ENCODE results near the gene ZNF607.
"Not testable (repeated sequence)": the region's sequence is repeated elsewhere in the genome, so short reads cannot be mapped to it uniquely, and the experiment has no call there.

ZNF607 gene

DNA sequence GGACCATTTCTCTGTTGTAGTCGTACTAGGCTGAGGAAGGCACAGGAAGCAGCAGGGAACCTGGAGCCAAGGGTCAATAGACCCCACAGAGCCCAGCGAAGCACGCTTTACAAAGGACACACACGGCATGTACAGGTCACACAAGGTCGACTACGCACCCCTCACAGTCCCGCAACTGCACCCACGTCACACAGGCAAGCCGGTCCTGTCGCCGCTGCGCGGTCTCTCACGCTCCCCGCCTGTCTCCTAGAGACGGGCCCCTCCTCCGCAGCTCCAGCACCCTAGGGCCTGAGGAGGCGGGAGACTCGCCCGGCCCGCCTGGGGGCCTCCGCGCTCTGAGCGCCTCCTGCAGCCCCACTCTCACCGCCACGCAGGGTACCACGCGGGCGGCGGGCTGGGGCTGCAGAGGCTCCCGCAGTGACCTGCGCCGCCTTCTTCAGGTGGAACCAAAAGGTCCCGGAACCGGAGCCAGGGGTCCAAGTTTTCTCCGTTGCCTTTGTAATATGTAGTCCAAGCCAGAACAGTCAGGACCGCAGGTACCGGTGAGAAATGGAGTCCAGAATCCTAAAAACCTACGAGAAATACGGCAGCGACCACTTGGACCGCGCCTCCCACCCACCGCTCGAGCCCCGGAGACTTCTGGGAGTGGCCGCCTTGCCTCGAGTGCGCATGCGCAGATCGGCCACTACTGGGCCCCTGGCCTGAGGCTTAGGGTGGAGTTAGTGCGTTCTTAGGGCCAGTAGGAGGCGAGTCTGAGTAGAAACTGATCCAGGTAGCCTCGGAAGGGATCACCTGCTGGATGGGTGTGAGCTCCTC is at the start of gene ZNF607:
Gene ZNF607 (minus strand): TSS at position 651 of the 816 bp plus-strand sequence. CDS start 8,143 bp downstream, outside the sequence.
- peak; percentile 94 for DNase-seq

DNA sequence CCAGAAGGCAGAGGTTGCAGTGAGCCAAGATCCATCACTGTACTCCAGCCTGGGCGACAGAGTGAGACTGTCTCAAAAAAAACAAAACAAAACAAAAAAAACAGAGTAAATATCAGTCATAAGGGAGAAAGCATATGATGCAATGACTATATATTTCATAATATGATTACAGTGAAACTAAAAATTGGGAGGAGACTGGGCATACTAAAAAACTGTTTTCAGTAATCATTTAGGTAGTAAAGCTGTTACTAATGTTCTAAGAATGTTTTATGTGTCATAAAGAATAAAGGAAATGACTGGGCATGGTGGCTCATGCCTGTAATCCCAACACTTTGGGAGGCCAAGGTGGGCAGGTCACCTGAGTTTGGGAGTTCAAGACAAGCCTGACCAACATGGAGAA is 43.9 kb upstream of the ZNF607 start:
- DNase-seq = no peak

DNA sequence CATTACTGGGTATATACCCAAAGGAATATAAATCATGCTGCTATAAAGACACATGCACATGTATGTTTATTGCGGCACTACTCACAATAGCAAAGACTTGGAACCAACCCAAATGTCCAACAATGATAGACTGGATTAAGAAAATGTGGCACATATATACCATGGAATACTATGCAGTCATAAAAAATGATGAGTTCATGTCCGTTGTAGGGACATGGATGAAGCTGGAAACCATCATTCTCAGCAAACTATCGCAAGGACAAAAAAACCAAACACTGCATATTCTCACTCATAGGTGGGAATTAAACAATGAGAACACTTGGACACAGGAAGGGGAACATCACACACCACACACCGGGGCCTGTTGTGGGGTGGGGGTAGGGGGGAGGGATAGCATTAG is 38.1 kb upstream of the ZNF607 start:
- not testable (repeated sequence) for DNase-seq

DNA sequence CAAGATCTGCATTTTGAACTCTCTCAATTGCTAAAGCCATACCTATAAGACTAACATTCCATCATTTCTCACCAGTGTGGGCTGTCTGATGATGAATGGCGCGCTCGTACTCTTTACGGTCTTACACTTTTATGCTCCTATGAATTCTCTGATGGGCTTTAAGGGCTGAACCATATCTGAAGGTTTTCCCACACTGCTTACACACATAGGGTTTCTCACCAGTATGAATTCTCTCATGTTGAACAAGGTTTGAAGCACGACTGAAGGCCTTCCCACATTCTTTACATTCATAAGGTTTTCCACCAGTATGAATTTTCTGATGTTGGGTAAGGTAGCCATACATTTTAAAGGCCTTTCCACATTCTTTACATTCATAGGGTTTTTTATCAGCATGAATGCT is 18.8 kb upstream of the ZNF607 start:
- DNase-seq = no peak

DNA sequence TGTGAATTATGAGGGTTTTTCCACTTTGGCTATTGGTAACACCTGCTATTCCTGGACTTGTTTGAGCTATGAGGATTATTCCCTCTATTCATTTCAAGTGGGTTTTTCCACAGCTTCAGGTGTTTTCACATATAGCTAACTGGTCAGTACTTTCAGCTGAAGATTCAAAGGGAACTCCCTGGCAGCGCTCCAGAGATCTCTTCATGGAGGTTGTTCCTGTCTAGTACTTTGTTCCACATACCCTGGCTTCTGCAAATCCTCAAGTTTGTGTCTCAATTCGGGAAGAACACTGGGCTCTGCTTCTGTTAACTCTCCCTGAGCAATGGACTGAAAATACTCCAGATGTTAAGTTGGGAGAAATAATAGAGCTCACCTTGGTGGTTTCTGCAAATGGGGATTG is 5.6 kb upstream of the ZNF607 start:
- DNase-seq = no peak

DNA sequence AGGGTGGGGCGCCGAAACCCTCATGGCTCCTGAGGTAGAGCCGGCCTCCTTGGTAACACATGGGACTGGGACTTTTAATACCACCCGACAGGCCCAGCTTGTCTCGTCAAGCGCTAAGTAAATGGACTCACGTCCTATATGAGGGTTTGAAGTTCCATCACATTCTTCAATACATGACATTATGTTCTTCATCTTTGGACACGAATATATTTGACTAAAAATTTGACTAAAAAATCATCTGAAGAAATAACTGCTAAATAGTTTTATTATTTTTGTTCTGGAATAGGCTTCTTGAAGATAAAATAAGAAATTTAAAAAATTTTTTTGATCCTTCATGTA is 335 bp upstream of the ZNF607 start:
- no peak for DNase-seq

DNA sequence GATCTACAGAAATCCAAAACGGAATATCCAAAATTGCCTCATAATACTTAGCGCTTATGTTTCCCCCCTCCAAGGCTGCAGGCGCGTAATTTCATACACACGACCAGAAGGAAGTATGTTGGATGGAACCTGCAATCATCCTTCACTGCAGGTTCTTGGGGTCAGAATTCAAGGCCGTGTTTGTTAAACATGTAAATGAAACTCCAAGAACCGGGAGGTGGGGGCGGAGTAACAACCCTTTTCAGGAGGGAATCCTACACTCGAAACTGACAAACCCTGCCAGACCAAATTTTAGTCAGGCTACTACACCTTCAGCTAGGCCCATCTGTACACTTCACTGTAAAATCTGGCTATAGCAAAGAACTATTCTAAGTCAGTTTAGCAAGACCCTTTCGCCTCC is 1.3 kb downstream of the ZNF607 start:
- DNase-seq = no peak

DNA sequence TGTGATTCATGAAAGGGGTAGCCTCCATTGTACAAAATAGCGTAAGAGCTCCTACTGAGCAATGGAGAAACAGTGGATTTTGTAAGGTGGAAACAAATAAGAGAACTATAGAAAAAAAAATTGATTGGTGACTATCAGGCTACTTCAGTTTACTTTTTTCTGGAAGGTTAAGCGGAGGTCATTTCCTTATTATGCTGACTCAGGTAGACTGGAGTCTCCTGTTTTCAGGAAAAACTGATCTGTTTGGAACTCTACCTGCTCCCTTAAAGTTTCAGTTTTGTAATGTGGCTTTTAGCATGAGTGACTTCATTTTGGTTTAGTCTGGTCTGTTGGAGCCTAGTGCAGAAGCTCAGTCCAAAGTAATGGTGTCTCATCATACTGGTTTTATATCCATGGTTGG is 3.4 kb downstream of the ZNF607 start:
- no peak for DNase-seq

DNA sequence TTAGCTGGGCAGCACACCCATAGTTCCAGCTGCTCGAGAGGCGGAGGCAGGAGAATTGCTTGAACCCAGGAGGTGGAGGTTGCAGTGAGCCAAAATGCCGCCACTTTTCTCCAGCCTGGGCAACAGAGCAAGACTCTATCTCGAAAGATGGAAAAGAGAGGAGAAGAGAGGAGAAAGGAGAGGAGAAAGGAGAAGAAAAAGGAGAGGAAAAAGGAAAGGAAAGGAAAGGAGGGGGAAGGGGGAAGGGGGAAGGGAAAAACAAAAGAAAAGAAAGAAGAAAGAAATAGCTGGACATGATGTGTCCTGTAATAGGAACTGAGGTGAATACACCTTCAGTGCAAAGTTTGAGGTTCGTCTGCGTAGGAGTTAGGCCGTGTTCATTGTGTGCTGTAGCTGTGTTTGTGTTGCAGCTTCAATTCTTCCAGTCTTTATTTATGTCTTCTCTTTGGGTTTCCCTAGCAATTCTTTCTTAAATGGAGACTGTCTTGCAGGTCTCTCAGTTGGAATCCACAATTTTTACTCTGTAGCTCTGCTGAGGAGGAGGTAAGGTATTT is 13.4 kb downstream of the ZNF607 start:
- DNase-seq = no peak

DNA sequence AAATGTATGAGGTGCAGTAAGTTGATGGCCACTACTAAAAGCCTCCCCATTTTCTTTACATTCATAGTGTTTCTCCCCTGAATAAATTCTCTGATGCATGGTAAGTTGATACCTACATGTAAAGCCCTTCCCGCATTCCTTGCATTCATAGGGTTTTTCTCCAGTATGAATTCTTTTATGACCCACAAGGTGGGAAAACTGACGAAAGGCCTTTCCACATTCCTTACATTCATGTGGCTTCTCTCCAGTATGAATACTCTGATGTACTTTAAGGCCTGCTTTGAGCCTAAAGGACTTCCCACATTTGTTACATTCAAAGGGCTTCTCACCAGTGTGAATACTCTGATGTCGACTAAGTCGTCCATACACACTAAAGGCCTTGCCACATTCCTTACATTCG is 20.5 kb downstream of the ZNF607 start:
- DNase-seq = no peak

DNA sequence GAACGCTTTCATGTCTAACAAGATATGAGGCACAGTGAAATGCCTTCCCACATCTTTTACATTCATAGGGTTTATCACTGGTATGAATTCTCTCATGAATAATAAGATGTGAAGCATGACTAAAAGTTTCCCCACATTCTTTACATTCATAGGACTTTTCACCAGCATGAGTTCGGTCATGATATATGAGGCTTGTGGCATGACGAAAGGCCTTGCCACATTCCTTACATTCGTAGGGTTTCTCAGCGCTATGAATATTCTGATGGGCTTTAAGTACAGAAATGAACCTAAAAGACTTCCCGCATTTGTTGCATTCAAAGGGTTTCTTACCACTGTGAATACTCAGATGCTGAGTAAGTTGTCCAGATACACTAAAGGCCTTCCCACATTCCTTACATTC is 21.3 kb downstream of the ZNF607 start:
- DNase-seq = no peak

DNA sequence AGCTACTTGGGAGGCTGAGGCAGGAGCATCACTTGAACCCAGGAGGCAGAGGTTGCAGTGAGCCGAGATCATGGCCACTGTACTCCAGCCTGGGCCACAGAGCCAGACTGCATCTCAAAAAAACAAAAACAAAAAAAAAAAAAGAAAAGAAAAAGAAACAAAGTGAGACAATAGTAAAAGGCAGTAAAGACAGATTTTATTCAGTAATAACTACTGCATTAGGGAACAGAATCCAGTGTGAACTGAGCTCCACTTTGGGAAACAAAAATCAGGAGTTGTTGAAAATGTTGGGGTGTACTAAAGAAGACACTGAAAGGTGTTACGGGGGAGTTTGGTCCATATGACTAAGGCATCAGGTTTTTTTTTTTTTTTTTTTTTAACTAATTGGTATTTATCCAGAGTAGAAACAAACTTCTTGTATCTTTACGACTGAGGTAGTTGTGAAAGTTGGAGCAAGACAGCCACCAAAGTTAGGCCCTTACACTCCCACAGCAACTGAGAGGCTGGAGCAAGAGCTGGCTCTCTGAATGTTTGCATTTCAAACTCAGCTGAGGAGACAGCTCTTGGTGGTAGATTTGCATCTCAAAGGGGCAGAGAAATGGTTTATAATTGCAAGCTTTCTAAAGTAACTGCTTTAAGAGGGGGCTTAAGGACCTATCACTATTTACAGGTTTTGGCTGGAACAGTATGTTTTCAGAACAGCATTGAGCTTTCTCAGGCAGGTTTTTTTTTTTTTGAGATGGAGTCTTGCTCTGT is 24.2 kb downstream of the ZNF607 start:
- no peak for DNase-seq

DNA sequence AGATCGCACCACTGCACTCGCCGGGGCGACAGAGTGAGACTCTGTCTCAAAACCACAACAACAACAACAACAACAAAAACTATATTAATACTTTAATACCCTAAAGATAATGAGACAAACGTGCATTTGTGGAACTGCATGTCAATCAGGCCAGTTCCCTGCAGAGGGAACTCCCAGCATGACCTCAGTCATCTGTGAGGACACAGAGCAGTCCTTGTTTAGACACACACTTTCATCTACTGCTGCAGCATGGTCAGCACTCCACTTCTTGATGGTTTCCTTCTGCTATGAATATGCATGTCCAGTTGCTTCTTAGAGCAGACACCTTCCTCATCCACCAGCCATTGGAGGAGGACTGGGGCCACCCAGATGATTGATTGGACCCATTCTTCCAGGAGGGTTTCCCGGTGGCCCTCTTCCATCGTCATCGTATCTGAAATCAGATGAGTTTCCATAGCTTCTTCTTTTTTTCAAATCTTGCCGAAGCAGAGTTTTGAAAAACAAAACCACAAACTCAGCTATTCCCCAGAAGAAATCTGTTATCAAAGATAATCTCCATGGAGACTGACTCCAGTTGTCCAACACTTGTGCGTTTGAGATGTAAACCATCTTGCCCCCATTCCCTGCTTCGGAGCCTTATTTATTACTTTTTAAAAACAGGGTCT is 26.5 kb downstream of the ZNF607 start:
- DNase-seq = no peak

DNA sequence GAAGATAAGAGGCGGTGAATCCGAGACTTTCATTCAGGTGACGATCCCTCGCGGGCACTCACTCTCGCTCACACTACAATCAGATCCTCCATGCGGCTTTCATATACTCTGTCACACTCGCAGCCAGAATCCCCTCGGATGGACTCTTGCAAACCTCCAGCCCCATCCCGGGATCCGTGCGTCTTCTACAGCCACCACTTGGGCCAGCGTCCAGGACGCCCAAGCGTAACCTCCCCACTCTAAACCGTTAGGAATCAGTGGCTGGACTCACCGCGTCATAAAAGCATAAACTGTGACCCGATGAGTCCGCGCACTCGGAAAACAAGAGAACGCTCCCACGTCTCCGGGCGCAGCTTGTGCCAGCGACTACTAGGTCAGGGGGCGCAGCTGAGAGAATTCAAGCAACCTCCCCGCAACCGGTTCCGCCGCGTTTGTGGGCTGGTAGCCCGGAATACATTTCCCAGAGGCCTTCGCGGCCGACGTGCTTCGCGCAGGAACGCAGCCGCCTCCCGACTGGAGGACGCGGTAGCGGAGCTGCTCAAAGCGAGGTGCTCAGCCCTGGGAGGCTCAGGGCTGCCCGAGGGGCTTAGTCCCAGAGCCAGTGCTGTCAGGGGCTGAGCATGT is 27.6 kb downstream of the ZNF607 start:
- DNase-seq = peak; percentile 52

DNA sequence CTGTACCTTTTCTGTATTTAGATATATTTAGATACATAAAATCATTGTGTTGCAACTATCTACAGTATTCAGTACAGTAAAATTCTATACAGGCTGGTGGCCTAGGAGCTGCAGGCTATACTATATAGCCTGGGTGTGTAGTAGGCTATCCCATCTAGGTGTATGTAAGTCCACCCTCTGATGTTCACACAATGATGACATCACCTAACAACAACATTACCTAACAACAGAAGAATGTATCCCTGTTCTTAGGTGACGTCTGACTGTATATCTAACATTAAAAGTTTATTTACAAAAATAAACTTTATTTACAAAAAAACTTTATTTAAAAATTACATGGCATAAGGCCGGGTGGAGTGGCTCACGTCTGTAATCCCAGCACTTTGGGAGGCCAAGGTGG is 36.0 kb downstream of the ZNF607 start:
- no peak for DNase-seq

DNA sequence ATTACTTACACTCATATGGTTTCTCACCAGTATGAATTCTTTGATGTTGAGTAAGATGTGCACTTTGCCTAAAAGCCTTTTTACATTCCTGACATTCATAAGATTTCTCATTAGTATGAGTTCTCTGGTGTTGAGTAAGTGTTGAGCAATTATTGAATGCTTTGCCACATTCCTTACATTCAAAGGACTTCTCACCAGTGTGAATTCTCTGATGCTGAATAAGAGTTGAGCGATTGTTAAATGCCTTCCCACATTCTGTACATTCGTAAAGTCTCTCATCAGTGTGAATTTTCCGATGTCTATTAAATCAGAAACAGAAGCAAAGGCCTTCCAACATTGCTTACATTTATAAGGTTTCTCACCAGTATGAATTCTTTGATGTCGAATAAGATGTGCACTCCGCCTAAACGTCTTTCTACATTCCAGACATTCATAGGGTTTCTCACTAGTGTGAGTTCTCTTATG is 50.1 kb downstream of the ZNF607 start:
- DNase-seq = no peak

DNA sequence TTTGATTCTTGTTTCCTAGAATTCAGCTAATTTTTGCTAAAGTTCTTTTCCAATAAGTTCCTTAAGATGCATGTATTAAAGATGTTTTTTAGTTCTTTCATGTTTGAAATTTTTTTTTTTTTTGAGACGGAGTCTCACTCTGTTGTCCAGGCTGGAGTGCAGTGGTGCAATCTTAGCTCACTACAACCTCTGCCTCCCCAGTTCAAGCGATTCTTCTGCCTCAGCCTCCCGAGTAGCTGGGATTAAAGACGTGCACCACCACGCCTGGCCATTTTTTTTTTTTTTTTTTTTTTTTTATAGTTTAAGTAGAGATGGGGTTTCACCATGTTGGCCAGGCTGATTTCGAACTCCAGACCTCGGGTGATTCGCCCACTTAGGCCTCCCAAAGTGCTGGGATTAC is 62.4 kb downstream of the ZNF607 start:
- DNase-seq = not testable (repeated sequence)

DNA sequence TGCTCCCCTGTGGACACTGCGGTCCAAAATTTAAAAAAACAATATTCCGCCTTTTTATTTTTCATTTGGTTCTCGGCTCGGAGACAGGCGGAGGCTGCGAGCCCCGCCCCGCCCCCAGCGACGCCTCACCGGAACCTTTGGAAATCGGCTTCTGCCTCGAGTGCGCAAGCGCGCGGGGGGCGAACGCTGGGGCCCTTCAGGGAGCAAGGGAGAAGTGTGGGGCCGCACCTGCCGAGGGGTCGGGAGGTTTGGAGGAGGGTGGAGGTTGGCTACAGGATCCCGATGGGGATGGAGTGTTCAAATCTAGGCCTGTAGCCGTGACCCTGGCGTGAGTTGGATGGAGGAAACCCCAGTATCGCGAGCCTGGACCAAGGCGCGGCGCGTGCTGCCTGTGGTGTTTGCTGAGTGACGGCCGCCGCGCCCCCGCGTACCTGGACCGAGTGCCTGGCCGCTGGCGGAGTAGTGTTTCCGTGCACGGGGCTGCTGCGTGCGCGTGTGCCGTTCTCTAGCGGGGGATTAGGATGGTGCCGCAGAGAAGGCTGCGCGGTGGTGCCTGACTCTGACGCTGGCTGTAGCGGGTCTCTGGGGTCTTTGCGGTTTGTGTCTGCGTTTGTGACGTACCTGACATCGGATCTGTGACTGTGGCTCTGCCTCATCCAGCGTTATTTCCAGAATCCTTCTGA is 63.7 kb downstream of the ZNF607 start:
- peak; percentile 75 for DNase-seq

DNA sequence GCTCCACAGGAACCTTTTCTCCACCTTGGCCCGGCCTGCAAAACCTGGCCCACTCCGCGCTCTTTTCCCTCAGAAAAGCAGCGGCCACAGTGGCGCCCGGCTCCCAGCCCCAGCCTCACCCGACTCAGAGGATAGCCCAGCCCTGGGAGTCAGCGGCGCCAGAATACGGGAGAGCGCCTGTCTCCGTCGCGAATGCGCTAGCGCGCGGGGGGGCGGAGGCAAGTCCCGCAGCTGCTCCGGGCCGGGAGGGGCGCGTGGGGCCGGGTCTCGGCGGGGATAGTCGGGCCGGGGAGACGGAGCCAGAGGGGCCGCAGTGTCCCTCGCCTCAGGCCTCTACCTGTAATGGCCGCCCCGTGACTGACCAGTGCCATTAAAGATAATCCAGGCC is 64.3 kb downstream of the ZNF607 start, which contains the start of gene ZFP30:
Gene ZFP30 (minus strand): TSS at position 165 of the 388 bp plus-strand sequence. CDS start 7,643 bp downstream, outside the sequence.
- DNase-seq = peak; percentile 88

DNA sequence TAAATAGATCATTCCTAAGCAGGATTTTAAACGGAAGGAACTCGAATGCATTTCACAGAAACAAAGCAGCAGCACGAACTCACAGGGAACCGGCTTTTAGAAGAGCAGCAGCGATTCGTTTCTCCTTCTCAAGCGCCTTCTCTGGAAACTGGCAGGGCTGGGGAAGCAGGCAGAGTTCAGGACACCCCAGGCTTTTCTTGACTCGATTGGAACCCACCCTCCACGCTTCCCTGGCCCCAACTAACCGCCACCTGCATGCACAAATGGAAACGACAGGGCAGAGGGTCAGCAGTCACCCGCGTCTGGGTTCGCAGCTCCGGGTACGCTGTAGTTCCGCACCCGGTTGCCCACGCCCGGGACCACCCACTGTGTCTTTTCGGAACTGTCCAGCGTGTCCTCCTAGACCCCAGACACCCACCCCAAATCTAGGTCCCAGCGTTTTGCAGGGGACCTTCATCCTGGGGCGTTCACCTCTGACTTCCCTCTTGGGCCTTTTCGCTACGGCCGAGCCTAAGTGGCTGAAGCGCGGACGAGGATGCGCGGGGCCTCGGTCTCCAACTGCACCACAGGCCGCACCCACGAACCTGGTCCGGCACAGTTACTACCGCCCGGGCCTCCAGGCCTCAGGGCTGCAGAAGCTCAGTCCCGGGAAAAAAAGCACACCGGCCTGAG is 64.8 kb downstream of the ZNF607 start:
- DNase-seq = peak; percentile 30

DNA sequence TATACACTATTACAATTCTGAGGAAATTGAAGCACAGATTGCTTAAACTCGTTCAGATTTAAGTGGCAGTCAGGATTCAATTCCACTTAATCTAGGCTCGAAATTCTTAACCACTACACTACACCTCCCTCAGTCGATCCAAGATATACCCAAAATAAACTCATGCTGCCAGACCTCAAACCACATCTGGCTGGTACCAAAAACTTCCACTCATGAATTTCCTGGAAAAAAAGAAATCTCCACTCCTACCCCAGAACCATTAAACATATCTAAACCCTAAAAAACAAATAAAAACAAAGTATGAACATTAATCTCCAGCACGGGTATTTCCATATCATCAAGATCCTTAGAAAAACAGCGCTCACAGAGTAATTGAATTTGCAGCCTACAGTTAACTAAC is 65.4 kb downstream of the ZNF607 start:
- DNase-seq = no peak

All from NCI-H510A (cell line).